Measurements from ENCODE around the gene DDX5.

DNA sequence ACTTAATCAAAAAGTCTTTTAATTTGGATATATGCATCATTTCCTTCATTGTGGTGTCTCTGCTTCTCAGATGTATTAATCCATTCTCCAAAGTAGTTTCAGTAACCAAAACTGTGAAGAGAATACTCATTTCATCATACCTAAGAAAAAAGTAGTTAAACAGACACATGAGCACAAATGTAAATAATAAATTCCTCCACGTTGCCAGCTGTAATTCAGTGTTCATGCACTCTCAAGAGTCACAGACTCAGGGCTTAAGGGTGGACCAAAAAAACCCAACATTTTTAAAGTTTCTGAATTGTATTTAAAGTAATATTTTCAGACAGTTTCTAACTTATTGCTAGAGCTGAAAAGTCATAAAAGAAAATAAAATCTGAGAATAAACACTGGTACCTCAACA lies 28.2 kb downstream of the DDX5 start:
- TF ChIP-seq, protein P1, sequence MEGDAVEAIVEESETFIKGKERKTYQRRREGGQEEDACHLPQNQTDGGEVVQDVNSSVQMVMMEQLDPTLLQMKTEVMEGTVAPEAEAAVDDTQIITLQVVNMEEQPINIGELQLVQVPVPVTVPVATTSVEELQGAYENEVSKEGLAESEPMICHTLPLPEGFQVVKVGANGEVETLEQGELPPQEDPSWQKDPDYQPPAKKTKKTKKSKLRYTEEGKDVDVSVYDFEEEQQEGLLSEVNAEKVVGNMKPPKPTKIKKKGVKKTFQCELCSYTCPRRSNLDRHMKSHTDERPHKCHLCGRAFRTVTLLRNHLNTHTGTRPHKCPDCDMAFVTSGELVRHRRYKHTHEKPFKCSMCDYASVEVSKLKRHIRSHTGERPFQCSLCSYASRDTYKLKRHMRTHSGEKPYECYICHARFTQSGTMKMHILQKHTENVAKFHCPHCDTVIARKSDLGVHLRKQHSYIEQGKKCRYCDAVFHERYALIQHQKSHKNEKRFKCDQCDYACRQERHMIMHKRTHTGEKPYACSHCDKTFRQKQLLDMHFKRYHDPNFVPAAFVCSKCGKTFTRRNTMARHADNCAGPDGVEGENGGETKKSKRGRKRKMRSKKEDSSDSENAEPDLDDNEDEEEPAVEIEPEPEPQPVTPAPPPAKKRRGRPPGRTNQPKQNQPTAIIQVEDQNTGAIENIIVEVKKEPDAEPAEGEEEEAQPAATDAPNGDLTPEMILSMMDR (IDR thresholded peaks at IDR 0.05) = no peak
- TF ChIP-seq POLR2AphosphoS5 (IDR thresholded peaks at IDR 0.05; ENCODE audit: low read depth, low read length) (no peak), TCF7L2 (IDR thresholded peaks at IDR 0.05; ENCODE audit: low read depth, low read length) (no peak)
